ENCODE measurements around the gene RTTN.

DNA sequence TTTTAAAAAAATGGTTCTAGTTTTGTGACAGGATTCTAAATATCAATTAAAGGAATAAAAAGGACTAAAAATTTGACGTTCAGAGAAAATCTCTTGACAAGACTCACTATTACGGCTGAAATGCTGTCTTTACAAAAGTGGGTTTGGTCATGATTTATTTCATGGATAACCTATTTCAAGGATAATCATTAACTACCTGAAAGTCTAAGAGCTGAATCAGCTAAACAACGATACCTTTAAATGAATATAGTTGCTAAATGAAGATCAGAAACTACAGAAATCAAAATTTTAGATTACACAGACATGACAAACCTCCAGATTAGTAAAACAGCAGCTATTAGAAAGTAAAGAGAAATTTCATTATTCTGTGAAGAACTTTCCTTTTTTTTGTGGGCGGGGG is 35.7 kb downstream of the RTTN start:
- TF ChIP-seq, protein P1, sequence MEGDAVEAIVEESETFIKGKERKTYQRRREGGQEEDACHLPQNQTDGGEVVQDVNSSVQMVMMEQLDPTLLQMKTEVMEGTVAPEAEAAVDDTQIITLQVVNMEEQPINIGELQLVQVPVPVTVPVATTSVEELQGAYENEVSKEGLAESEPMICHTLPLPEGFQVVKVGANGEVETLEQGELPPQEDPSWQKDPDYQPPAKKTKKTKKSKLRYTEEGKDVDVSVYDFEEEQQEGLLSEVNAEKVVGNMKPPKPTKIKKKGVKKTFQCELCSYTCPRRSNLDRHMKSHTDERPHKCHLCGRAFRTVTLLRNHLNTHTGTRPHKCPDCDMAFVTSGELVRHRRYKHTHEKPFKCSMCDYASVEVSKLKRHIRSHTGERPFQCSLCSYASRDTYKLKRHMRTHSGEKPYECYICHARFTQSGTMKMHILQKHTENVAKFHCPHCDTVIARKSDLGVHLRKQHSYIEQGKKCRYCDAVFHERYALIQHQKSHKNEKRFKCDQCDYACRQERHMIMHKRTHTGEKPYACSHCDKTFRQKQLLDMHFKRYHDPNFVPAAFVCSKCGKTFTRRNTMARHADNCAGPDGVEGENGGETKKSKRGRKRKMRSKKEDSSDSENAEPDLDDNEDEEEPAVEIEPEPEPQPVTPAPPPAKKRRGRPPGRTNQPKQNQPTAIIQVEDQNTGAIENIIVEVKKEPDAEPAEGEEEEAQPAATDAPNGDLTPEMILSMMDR (conservative IDR thresholded peaks at IDR 0.05; ENCODE audit: low read depth, low read length) = no peak
- no peak for TF ChIP-seq EZH2 (IDR thresholded peaks at IDR 0.05; ENCODE audit: borderline replicate concordance, low read depth, low read length, poor library complexity, severe bottlenecking)
